ENCODE results near the gene PCGF5.
"Not testable (repeated sequence)": the region's sequence is repeated elsewhere in the genome, so short reads cannot be mapped to it uniquely, and the experiment has no call there.

The PCGF5 gene

DNA sequence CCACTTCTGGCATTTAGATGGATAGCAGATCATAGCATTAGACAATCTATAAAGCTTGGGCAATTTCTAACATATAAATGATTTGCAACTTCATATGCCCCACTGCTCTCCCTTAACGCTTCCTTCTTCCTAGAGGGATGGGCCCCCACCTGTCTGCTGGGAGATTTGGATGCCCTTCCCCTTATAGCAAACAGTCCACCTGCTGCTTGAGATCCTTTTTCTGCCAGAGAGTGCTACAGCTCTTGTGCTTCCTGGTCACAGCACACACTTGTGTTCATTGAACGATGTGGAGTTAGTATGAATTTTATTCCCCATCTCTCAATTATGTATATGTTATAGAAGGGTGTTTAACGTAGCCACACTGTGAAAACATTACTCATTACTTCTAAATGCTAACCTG is 10.4 kb upstream of the PCGF5 start:
- DNase-seq (ENCODE audit: low read depth in 2 of 2) = no peak

DNA sequence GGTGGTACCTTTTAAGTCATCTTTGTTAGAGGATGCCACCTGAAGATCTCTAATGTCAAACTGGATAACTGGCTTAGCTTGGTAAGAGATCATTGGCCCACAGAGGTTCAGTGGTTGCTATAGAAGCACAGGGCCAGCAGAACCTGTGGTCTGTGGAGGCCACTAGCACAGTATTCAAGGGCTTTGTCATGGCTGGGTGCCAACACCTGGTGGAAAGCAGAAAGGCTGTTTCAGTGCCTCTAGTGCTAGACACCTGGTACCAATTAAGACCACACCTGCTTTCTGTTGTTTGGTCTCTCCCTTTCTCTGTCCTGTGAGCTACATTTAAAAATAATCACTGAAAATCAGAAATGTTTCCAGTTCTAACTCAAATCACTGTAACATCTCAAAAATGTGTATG is 10.0 kb upstream of the PCGF5 start:
- no peak for DNase-seq (ENCODE audit: low read depth in 2 of 2)

DNA sequence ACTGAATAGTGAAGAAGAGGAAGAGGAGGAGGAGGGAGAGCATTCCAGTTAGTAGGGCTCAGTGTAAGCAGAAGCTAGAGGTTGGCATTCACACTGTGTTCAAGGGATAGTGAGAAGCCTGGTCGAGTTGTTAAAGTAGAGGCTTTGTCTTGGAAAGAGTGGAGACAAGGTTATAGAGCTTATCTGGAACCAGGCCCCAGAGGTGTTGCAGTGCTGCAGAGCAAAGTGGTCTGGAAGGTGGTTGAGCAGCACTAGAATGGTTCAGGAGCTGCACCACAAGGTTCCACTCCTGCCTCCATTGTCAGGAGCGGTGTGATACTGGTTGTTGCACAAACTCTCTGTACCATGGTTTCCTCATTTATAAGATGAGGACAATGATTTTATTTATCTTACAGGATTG is 8.8 kb upstream of the PCGF5 start:
- DNase-seq (ENCODE audit: low read depth in 2 of 2) = no peak

DNA sequence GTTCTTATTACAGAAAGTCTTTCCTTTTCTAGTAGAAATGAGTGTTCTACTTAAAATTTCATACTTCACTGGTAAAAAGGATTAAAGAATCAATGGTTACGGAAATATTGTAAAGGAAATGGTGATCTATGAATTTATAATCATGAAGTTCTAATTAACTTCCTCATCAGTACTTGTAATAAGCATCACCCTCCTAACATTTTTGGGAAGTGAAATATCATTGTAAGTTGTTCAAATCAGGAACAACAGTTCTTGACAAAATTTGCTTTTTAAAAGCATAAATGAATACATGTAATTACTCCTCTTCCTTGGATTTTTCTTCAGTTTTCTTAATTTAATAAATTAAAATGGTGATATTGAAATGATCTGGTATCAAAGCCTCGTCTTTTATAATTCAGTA is 5.6 kb upstream of the PCGF5 start:
- DNase-seq (ENCODE audit: low read depth in 2 of 2) = no peak

DNA sequence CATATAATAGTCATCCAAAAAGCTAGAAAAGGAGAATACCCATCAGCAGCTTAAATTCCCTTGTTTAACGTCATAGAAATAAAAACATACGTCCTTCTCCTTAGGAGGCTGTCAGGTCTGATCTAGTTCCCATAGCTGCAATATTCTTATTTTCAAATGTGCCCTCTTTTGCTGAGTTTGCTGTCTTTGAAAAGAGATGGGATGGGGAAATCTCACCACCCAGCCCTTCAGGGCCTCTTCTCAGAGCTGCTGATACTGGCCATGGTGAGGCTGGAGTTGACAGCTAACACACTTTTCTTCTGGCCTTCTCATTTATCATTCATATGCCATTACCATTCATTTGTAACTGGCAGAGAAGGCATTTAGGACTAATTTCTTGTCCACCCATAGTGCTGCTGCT is 5.1 kb upstream of the PCGF5 start:
- DNase-seq (ENCODE audit: low read depth in 2 of 2) = no peak

DNA sequence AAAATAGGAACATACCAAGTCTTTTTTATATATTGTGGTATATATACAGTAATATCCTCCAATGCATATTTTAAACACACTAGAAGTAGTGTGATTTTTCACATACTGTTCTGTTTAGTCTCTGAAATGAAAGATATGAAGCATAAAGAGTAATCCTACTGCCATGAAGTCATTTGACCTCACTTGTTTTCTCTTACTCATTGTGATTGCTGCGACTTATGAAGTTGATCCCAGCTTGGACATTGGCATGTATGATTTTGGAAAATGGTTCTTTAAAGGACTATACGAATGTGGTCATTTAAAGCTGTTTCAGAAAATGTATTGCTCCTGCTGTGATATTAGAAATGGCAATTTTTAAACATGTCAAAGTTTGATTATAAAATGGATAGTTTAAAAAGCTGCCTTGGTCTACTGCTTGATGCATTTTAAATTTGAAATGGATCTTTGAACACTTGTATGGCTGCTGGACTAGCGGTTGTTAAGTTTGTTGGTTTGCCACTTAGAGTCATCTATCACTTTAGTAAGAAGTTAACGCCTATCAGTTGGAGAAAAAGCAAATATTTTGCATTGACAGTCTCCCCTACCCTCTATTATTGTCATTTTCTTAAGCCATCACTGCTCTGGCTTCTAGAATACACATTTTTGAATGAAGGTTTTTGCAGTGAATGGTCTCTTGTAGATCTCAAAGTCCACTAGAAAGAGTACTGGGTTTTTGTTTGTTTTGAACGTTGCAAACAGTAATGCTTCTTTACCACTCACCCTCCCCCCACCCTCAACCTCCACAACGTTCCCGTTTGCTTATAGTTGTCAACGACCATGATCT is 881 bp upstream of the PCGF5 start:
- no peak for DNase-seq (ENCODE audit: low read depth in 2 of 2)

DNA sequence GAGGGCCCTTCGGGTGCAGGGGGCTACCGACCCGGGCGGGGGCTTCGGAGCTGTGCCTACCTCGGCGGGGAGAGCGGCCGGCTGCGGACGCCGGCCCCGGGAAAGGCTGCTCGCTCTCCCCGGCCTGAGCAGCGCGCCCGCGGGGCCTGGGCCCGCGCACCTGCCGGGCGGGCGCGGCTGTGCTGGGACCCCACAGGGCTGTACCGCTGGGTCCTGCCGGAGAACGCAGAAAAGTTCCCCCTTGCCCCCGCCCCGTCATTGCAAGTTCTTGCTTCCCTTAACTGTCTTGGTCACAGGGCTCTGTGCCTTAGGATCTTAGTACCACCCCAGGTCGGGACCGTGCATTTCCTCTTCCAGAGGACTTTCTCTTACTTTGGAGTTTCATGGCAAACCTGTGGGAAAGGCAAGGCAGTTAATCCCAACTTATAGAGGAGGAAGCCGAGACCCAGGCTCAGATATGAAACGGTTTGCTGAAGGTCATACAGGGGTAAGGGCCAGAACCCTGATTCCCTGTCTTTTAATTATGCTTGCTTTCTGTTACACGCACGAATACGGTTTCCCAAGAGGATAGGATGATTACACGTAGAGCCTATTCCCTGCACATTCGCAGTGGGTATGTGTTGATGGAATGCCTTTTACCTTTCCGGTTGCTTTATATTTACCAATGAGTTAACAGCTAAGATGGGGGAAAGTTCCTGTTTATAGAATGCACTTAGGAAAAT is 652 bp downstream of the PCGF5 start:
- DNase-seq (ENCODE audit: low read depth in 2 of 2) = no peak

DNA sequence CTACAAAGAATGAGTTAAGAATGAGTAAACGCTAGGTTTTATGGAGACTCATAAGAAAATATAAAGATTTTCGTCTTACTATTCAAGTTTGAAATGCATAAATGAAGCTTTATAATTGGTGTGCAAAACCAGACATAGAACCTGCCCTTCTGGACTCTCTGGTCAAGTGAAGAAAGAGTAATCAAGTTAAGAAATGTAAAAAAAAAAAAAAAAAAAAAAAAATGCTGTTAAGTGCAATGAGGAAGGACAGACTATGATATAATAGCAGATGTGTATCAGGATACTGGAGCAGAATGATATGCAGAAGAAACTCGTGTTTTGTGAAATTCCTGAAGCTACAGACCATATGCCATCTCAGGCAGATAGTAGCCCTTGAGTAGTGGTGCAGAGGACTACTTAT is 5.6 kb downstream of the PCGF5 start:
- no peak for DNase-seq (ENCODE audit: low read depth in 2 of 2)

DNA sequence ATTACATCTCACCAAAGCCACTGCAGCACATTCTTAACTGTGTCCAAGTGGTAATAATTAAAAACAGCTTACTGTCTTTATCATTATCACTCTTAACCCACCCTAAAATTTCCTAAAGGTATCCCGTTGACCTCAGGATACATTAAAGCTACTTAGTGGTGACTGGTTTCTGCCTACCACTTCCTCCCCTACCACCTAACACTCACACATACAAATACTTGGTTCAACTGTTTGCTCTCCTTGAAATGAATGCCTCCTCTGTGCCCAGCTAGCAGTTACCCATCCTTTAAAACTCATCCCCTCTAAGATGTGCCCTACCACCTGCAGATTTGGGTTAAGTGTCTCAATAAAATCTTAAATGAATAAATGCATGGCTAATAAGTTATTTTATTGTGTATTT is 7.1 kb downstream of the PCGF5 start:
- DNase-seq (ENCODE audit: low read depth in 2 of 2) = no peak

DNA sequence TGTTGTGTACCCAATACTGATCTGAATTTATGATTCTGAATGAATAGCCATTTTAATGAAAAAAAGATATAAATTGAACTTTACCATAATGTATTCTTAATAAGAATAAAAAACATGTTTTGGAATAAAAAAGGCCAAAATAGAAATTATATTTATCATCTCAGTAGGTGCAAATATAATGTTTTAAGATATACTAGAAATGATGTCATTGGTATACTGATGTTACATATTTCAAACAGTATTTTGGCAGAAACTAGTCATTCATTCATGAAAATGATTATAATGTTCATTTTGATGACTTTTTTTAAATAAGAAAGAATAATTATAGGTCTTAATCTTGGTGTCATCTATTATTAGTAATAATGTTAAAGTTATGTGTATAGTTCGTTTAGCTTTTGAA is 9.2 kb downstream of the PCGF5 start:
- no peak for DNase-seq (ENCODE audit: low read depth in 2 of 2)

DNA sequence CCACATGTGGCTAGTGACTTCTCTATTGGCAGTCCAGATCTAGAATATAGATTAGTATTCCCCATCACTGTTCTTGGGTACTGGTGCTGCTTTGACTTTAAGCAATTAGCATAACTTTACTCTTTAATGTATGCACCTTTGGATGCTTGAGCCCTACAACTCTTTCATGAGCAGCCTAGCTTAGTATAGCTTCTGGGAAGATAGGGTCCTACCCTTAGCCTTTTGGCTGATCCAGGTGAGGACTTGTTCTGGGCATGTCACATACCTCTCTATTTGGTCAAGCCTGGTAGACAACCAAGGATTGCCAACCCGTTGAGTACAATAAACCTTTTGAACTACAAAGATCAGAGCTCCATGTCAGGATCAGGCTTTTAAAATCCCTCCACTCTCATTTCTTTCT is 17.7 kb downstream of the PCGF5 start:
- no peak for DNase-seq (ENCODE audit: low read depth in 2 of 2)

DNA sequence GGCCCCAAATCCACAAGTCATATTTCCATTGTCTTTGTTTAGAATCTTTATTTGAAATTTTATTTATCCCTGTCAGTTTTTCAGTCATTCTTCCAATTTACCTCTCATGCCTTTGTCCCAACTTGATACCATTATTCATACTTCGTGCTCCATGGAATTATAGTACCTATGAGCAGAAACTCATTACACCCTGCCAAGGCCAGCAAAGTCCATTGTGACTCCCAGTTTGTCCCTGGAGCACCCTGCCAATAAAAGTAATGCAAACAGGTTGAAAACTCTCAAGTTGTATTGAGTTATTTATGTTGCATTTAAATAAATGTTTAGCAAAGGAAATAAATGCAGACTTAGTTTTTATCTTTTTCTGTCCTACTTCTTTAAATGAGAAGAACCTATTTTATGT is 19.3 kb downstream of the PCGF5 start:
- DNase-seq (ENCODE audit: low read depth in 2 of 2) = no peak

DNA sequence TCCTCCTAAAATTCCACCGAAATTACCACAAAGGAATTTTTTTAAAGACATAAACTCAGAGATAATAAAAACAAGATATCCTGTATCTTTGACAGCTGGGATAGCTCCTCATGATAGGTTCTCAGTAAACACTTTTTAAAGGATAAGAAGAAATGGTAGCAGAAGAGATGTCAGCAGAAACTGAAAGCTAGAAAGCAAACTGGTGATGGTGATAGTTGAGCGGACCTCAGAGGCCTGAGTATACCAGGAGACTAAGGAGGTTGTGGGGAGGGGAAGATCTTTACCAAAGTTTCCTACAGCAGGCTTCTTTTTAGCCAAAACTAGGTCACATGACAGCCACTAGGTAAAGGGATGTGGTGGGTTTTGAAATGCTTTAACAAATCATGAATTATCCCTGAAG is 22.5 kb downstream of the PCGF5 start:
- DNase-seq (ENCODE audit: low read depth in 2 of 2) = no peak

DNA sequence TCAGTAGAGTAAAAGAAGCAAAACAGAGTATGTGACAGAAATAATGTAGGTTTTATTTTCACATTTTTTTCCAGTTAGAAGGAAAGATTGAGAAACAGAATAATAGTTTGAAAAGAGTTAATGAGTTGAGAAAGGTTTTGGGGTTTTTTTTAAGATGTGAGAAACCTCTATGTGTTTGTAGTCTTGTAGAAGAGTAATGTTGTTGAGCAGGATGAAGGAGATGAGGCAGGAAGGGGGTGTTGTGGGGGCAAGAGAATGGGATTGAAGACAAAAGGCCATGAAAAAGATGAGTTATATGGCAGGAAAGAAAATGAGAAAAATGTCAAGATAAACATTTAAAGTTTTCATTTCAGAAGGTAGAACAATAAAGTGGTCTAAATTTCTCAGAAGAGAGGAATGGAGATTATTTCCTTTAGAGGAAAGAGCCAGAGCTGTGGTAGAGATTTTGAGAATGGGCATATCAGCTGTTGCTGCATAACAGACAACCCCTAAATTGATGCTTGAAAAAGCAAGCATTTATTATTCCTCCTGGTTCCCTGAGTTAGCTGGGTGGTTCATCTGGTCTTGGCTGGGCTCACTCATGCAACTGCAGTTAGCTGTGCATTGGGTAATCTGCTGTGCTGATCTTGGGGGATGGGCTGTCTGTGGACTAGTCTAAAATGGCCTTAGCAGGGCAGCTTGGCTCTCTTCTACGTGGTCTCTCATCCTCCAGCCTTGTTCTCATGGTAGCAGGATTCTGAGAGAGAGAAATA is 27.1 kb downstream of the PCGF5 start:
- DNase-seq (ENCODE audit: low read depth in 2 of 2) = no peak

DNA sequence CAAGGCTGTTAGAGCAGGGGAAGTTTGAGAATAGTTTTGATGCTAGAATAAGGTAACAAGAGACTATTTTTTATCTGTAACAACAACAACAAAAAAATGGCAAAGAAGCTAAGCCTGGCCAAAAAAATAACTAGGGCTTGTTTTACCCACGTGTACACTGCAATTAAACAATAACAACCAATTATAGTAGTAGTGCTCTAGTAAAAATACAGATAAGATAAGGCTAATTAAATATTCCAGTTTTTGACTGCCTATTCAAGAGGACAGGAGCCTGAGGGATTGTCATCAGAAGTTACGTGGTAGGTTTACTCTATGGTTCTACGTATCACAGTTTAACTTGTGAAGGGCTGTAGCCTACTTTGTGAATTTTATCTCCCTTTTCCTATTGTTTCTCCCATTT is 29.2 kb downstream of the PCGF5 start:
- no peak for DNase-seq (ENCODE audit: low read depth in 2 of 2)

DNA sequence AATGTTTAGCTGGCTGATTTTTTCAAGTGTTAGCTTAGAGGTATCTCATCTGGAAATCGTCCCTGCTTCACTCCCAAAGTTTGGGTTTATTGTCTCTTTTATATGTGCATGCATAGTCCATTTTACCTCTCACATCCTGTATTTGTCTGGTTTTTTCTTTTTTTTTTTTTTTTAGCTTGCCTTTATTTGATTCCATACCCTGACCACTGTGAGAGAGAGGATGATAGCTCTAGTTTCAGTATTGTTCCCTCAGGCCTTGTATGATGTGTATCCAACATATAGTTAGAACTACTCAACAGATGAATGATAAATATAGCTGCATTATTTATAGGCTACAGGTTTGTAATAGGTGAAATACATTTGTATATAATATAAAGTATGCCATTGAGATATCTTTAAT is 29.9 kb downstream of the PCGF5 start:
- no peak for DNase-seq (ENCODE audit: low read depth in 2 of 2)

DNA sequence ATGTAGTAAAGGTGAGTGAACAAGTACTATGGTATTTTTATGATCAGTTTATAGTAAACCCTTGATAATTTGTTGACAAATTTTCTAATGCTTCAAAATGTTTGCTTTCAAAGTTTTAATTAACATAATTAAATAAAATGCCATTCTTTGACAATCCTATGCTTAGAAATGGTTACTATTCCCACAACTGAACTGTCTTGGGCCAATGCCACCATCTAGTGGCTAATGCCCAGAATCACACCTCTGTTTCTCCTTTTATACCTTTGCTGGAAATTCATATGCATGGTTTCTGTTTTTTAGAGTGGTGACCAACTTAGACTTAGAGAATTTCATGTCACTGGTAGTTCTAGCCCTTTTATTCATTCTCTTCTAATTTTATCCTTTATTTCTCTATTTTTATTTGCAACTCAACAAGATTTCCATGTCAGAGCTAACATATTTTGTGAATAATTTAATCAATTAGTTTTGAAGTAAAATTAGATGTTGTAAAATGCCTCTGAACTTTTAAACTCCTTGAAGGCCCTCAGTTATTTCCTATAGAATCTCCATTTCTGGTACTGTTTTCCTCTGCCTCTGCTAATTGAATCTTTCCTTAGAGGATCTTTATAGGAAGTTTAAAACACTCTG is 31.1 kb downstream of the PCGF5 start:
- peak; percentile 8 to 24 for DNase-seq (ENCODE audit: low read depth in 2 of 2)

DNA sequence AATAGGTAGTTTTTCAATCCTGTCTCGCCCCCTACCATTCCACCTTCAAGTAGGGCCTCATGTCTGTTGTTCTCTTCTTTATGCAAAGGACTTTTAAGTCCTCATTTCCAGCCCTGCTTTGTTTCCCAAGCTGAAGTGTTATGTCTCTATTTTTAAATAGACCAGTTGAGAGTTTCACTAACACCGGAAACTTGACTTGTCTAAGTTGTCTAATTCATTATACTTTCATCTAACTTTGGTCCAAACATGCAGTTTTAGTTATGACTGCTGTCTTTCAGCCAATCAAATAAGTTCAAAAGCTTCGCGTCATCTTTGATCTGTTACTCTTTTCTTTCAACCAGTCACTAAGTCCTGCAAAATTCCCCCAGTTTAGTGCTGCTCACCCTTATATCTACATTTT is 32.8 kb downstream of the PCGF5 start:
- no peak for DNase-seq (ENCODE audit: low read depth in 2 of 2)

DNA sequence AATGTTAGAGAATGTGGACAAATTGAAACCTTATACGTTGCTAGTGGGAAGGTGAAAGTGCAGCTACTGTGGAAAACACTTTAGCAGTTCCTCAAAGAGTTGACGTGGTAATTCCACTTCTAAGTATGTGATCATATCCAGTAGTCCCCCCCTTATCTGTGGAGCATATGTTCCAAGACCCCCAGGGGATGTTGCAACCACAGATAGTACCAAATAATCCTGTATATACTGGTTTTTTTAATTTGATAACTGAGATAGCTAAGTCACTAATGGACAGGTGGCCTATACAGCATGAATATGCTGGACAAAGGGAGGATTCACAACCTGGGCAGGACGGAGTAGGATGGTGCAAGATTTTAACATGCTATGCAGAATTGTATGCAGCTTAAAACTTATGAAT is 36.8 kb downstream of the PCGF5 start:
- no peak for DNase-seq (ENCODE audit: low read depth in 2 of 2)

DNA sequence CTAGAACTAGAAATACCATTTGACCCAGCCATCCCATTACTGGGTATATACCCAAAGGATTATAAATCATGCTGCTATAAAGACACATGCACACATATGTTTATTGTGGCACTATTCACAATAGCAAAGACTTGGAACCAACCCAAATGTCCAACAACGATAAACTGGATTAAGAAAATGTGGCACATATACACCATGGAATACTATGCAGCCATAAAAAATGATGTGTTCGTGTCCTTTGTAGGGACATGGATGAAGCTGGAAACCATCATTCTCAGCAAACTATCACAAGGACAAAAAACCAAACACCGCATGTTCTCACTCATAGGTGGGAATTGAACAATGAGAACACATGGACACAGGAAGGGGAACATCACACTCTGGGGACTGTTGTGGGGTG is 40.0 kb downstream of the PCGF5 start:
- DNase-seq (ENCODE audit: low read depth in 2 of 2) = not testable (repeated sequence)

DNA sequence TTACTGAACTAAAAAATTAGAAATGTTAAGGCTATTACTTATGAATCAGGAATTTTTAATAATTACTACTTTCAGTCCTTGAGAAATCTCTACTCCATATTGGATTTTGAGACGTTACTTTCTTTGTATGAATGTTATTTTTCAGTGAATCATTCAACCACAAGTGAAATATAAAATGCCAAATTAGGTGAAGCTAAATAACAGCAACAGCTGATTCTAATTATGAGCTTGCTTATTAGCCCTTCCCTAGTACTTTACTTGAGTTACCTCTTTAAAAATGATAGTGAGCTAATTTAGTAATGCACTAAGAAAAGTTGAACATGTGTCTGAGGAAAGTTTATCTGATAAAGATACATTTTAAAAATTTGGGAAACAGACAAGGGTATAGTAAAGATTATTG is 51.4 kb downstream of the PCGF5 start:
- no peak for DNase-seq (ENCODE audit: low read depth in 2 of 2)

DNA sequence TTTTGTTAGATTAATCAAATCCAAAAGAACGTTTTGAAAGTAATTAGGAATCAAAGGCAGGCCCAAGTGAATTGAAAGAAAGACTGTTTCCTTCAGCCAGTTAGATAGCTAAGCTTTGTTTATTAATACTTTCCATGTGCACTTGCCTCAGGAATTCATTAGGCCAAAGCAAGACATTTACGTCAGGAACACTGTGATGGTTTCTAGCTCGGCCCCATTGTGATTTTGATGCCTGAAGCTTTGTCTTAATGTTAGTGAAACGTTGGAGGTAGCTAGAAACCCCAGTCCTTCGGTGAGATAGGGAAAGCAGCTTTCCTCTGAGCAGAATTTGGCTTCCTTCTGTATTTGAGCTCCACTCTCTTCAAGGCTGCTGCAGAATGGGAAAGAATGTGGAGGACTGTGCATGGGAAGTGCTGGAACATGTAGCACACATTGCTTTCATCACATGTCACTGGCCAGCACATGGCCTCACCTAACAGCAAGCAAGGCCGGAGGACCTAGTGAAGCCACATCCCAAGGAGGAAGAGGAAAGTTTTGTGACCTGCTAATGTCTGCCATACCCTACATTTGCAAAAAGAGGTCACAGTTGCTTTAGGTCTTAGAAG is 64.1 kb downstream of the PCGF5 start:
- no peak for DNase-seq (ENCODE audit: low read depth in 2 of 2)

All from stimulated activated CD8-positive, alpha-beta memory T cell treated with anti-CD3 and anti-CD28 coated beads, Interleukin-2, amount 100 ng/mL, for 1 hour (primary cell).